Astrocyte (in vitro differentiated cells and primary cell): ENCODE results near the gene MPC2. TPM values are rescaled to one million over a fixed set of nuclear protein-coding genes. Genes with fewer than 3 reads are reported as not detected.

Experiments
- DNase-seq: peaks from one replicate; pipeline ENCODE4 v3.0.0-alpha.2; 2010; ENCODE audit warnings: low read depth
- FAIRE-seq: peaks from 2 replicates; lab custom pipeline; 2011; peaks lifted over from hg19 to GRCh38; lab: Jason Lieb, UNC
- H2AFZ ChIP-seq: 2 replicates; pipeline ENCODE4 v1.6.0; 2012; ENCODE audit warnings: low read depth, low read length, inconsistent platforms
- H3K27ac ChIP-seq: 2 replicates; pipeline ENCODE4 v1.5.1; 2011; ENCODE audit warnings: low read depth, low read length, inconsistent platforms
- H3K27me3 ChIP-seq: 2 replicates; pipeline ENCODE4 v1.6.0; 2011; ENCODE audit warnings: low read length, inconsistent platforms; ENCODE audit not compliant: insufficient read depth
- H3K36me3 ChIP-seq: 2 replicates; pipeline ENCODE4 v1.5.1; 2011; ENCODE audit warnings: low read length, inconsistent platforms; ENCODE audit not compliant: insufficient read depth
- H3K4me1 ChIP-seq: 2 replicates; pipeline ENCODE4 v1.5.1; 2011; ENCODE audit warnings: low read length, inconsistent platforms; ENCODE audit not compliant: insufficient read depth
- H3K4me2 ChIP-seq: 2 replicates; pipeline ENCODE4 v1.6.0; 2012; ENCODE audit warnings: low read length, inconsistent platforms
- H3K4me3 ChIP-seq: 2 replicates; pipeline ENCODE4 v1.5.1; 2011; ENCODE audit warnings: low read depth, mild to moderate bottlenecking, low read length, inconsistent platforms; ENCODE audit not compliant: insufficient read depth
- H3K79me2 ChIP-seq: 2 replicates; pipeline ENCODE4 v1.6.0; 2012; ENCODE audit warnings: mild to moderate bottlenecking, low read length, inconsistent platforms; ENCODE audit not compliant: insufficient read depth
- H3K9ac ChIP-seq: 2 replicates; pipeline ENCODE4 v1.6.0; 2012; ENCODE audit warnings: mild to moderate bottlenecking, low read length, inconsistent platforms
- H3K9me3 ChIP-seq: 2 replicates; pipeline ENCODE4 v1.5.1; 2012; ENCODE audit warnings: low read depth, mild to moderate bottlenecking, low read length, inconsistent platforms; ENCODE audit not compliant: insufficient read depth
- H4K20me1 ChIP-seq: 2 replicates; pipeline ENCODE4 v1.6.0; 2012; ENCODE audit warnings: low read length, inconsistent platforms; ENCODE audit not compliant: insufficient read depth
- H3K27ac Mint-ChIP-seq: one replicate; pipeline ENCODE4 v1.8.0; 2021; ENCODE audit warnings: mild to moderate bottlenecking, mixed read lengths; ENCODE audit not compliant: unreplicated experiment
- H3K27me3 Mint-ChIP-seq: one replicate; pipeline ENCODE4 v1.8.0; 2021; ENCODE audit warnings: low read depth, mixed read lengths; ENCODE audit not compliant: unreplicated experiment
- H3K36me3 Mint-ChIP-seq: one replicate; pipeline ENCODE4 v1.8.0; 2021; ENCODE audit warnings: low read depth, mixed read lengths; ENCODE audit not compliant: unreplicated experiment
- H3K4me1 Mint-ChIP-seq: one replicate; pipeline ENCODE4 v1.8.0; 2021; ENCODE audit warnings: low read depth, mixed read lengths; ENCODE audit not compliant: unreplicated experiment
- H3K4me3 Mint-ChIP-seq: one replicate; pipeline ENCODE4 v1.8.0; 2021; ENCODE audit warnings: mild to moderate bottlenecking, moderate library complexity, mixed read lengths; ENCODE audit not compliant: unreplicated experiment
- H3K9me3 Mint-ChIP-seq: one replicate; pipeline ENCODE4 v1.8.0; 2021; ENCODE audit warnings: mild to moderate bottlenecking, mixed read lengths; ENCODE audit not compliant: unreplicated experiment
- CTCF ChIP-seq: IDR thresholded peaks from 2 replicates; pipeline ENCODE4 v1.5.1; 2011; ENCODE audit warnings: low read depth, mild to moderate bottlenecking, inconsistent platforms, low read length, moderate library complexity; ENCODE audit not compliant: insufficient read depth
- EZH2 ChIP-seq: IDR thresholded peaks from 2 replicates; pipeline ENCODE4 v1.6.1; 2012; ENCODE audit warnings: mild to moderate bottlenecking, low read length, inconsistent platforms; ENCODE audit not compliant: insufficient read depth
- total RNA-seq: library from RNA; stranded (reverse); gene quantifications from 2 replicates; pipeline ENCODE4 v1.2.1, GENCODE V29; 2021

The MPC2 gene
- total RNA-seq, 1 donor from 2014 or later = 62.3 TPM

DNA sequence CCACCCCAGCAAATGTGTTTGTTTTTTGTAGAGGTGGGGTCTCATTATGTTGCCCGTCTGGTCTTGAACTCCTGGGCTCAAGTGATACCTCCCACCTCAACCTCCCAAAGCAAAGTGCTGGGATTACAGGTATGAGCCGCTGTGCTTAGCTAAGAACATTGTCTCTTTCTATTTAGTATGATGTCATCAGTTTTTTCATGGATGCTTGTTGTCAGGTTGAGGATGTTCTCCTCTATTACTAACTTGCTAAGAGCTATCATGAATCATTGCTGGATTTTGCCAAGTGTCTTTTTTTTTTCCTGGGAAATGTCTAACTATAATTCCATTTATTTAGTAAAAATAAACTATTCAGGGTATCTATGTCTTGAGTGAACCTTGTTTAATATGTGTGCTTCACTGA, 19.0 kb upstream of the MPC2 start:
- TF ChIP-seq CTCF = no peak
- no peak for TF ChIP-seq EZH2
- Histone ChIP-seq H3K79me2 (peaks cover 52% of the 10 kb centered on the region), H3K4me2 (no peak overlapping the region), H4K20me1 (peaks cover 29% of the 10 kb centered on the region), H3K9me3 (no peaks in the 10 kb centered on the region), H3K9ac (no peak overlapping the region), H3K27ac (no peak overlapping the region), H3K4me3 (no peak overlapping the region), H2AFZ (no peak overlapping the region), H3K4me1 (no peaks in the 10 kb centered on the region), H3K27me3 (no peaks in the 10 kb centered on the region), H3K36me3 (peaks cover 6% of the 10 kb centered on the region)
- Mint-ChIP-seq H3K36me3 (peaks cover 10% of the 10 kb centered on the region), H3K27me3 (no peaks in the 10 kb centered on the region), H3K27ac (no peak overlapping the region), H3K9me3 (no peaks in the 10 kb centered on the region), H3K4me1 (peaks cover 9% of the 10 kb centered on the region), H3K4me3 (no peak overlapping the region)
- DNase-seq (no peak), FAIRE-seq (no peak)

DNA sequence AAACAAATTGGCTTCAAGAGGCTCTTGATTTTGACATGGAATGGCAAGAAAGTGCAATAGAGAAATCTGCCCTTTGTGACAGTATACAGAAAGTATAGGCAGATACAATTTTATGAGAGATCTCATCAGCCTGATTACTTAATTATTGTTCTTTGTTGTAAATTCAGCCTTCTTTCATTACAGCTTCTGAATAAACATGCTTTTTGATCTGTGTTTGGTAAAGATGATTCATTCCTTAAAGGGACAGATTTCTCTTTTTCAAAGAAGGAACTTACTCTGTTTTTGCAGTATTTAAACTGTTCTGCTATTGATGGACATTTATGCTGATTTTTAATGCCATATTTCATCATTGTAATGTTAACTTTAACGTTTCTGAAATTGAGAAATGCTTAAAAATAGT, 13.7 kb upstream of the MPC2 start:
- Mint-ChIP-seq H3K9me3 (no peaks in the 10 kb centered on the region), H3K27me3 (no peaks in the 10 kb centered on the region), H3K36me3 (peaks cover 10% of the 10 kb centered on the region), H3K4me3 (no peak overlapping the region), H3K27ac (no peak overlapping the region), H3K4me1 (peaks cover 20% of the 10 kb centered on the region)
- Histone ChIP-seq H3K4me1 (no peaks in the 10 kb centered on the region), H3K9me3 (no peaks in the 10 kb centered on the region), H3K9ac (no peak overlapping the region), H3K27ac (no peak overlapping the region), H4K20me1 (peaks cover 59% of the 10 kb centered on the region), H3K79me2 (peaks cover 60% of the 10 kb centered on the region), H3K36me3 (peaks cover 6% of the 10 kb centered on the region), H3K4me2 (no peak overlapping the region), H3K27me3 (no peaks in the 10 kb centered on the region), H3K4me3 (no peak overlapping the region), H2AFZ (no peak overlapping the region)
- FAIRE-seq (no peak), DNase-seq (no peak)
- TF ChIP-seq CTCF (no peak), EZH2 (no peak)

DNA sequence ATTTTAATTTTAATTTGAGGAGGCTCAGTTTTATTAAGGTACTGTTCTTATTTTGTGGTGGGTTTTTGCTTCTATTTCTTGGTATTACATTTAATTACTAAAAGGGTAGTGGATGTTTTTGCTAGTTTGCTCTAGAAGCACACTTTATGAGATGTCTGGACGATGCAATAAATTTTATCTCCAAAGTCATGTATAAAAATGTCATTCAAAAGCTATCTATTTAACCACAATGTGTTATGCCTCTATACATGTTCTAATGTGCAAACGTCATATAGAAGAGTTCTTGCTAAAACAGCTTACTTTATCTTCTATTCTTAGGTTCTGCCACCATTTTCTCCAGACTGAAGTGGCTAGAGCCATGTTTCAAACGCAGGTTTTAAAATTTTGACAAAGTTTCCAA, 12.9 kb upstream of the MPC2 start:
- no peaks in the 10 kb centered on the region for H3K9me3 Mint-ChIP-seq
- no peak for TF ChIP-seq EZH2
- Histone ChIP-seq H4K20me1 (peaks cover 67% of the 10 kb centered on the region), H3K36me3 (peaks cover 6% of the 10 kb centered on the region), H3K9ac (no peak overlapping the region), H3K4me3 (no peak overlapping the region), H2AFZ (no peak overlapping the region), H3K4me2 (no peak overlapping the region), H3K4me1 (no peaks in the 10 kb centered on the region), H3K27me3 (no peaks in the 10 kb centered on the region), H3K27ac (no peak overlapping the region), H3K9me3 (no peaks in the 10 kb centered on the region), H3K79me2 (peaks cover 62% of the 10 kb centered on the region)
- no peaks in the 10 kb centered on the region for H3K27me3 Mint-ChIP-seq
- no peak overlapping the region for H3K27ac Mint-ChIP-seq
- no peak overlapping the region for H3K4me3 Mint-ChIP-seq
- DNase-seq = no peak
- peaks cover 20% of the 10 kb centered on the region for H3K4me1 Mint-ChIP-seq
- peaks cover 7% of the 10 kb centered on the region for H3K36me3 Mint-ChIP-seq
- FAIRE-seq = no peak
